Stimulated activated naive CD8-positive, alpha-beta T cell treated with anti-CD3 and anti-CD28 coated beads, Interleukin-15, Interleukin-2, amounts not matched to agents 100 U/mL and 50 U/mL, for 24 hours (primary cell): ENCODE results near the gene SVIL.
"Not testable (repeated sequence)": the region's sequence is repeated elsewhere in the genome, so short reads cannot be mapped to it uniquely, and the experiment has no call there.

Experiments used
- ATAC-seq: fragments of 150-1000 bp; cut with Tn5 transposase; one replicate; pipeline ENCODE4 v1.10.0; 2021
- DNase-seq: peaks from one replicate; pipeline ENCODE4 v3.0.0; 2021

The SVIL gene

GRCh38 chr10:29620112-29620690 lies 14.6 kb downstream of the SVIL start:
- DNase-seq (no peak), ATAC-seq (no peak)

GRCh38 chr10:29619241-29619669 lies 15.5 kb downstream of the SVIL start:
- no peak for DNase-seq

GRCh38 chr10:29618341-29619171 lies 16.2 kb downstream of the SVIL start:
- no peak for ATAC-seq
- no peak for DNase-seq

More at GRCh38 chr10:29619241-29619669, 15.5 kb downstream of the SVIL start:
- no peak for ATAC-seq

GRCh38 chr10:29617880-29618340 lies 16.9 kb downstream of the SVIL start:
- no peak for ATAC-seq
- DNase-seq, result no peak

- DNase-seq (no peak), ATAC-seq (no peak)
Measured at GRCh38 chr10:29616542-29616941, 18.2 kb downstream of the SVIL start.

GRCh38 chr10:29615195-29615594 lies 19.6 kb downstream of the SVIL start:
- DNase-seq (no peak), ATAC-seq (no peak)

- not testable (repeated sequence) for DNase-seq, ATAC-seq
Measured at GRCh38 chr10:29614289-29614688, 20.5 kb downstream of the SVIL start.

- DNase-seq (no peak), ATAC-seq (no peak)
Measured at GRCh38 chr10:29613791-29614190, 21.0 kb downstream of the SVIL start.

GRCh38 chr10:29613196-29613595 lies 21.6 kb downstream of the SVIL start:
- DNase-seq (no peak), ATAC-seq (no peak)

GRCh38 chr10:29612657-29613056 lies 22.1 kb downstream of the SVIL start:
- no peak for ATAC-seq
- DNase-seq, result no peak

- DNase-seq (no peak), ATAC-seq (no peak)
Measured at GRCh38 chr10:29611781-29612381, 22.9 kb downstream of the SVIL start.

GRCh38 chr10:29610876-29611647 lies 23.7 kb downstream of the SVIL start:
- DNase-seq (no peak), ATAC-seq (no peak)

- ATAC-seq, DNase-seq: not testable (repeated sequence)
Measured at GRCh38 chr10:29610331-29610730, 24.4 kb downstream of the SVIL start.

GRCh38 chr10:29609696-29610095 lies 25.1 kb downstream of the SVIL start:
- no peak for ATAC-seq
- DNase-seq, result no peak

- ATAC-seq (no peak), DNase-seq (no peak)
Measured at GRCh38 chr10:29608476-29609301, 26.1 kb downstream of the SVIL start.

- ATAC-seq, result no peak
- DNase-seq, result no peak
Measured at GRCh38 chr10:29608062-29608461, 26.7 kb downstream of the SVIL start.

- no peak for DNase-seq
Measured at GRCh38 chr10:29607576-29607975, 27.2 kb downstream of the SVIL start.

GRCh38 chr10:29606693-29607092 lies 28.1 kb downstream of the SVIL start:
- not testable (repeated sequence) for ATAC-seq, DNase-seq

More at GRCh38 chr10:29607576-29607975, 27.2 kb downstream of the SVIL start:
- ATAC-seq, result no peak

- DNase-seq (no peak), ATAC-seq (no peak)
Measured at GRCh38 chr10:29604291-29604825, 30.4 kb downstream of the SVIL start.

GRCh38 chr10:29603223-29603896 lies 31.4 kb downstream of the SVIL start:
- no peak for ATAC-seq
- DNase-seq, result no peak
